Sigmoid colon (tissue), 7 donors: Measurements from ENCODE around the gene CC2D1A. TPM values are rescaled to one million over a fixed set of nuclear protein-coding genes. Genes with fewer than 3 reads are reported as not detected.
"Not testable (repeated sequence)": the region's sequence is repeated elsewhere in the genome, so short reads cannot be mapped to it uniquely, and the experiment has no call there.

Experiments used
- DNase-seq: peaks from one replicate; pipeline ENCODE4 v3.0.0-alpha.2; 2019
- H3K27ac ChIP-seq, 4 donors: fragments of 200-600 bp; sonication (generic); one replicate each; pipeline ENCODE4 v1.5.1; 2016 to 2019; ENCODE audit warnings: mild to moderate bottlenecking in 1 of 4
- H3K27me3 ChIP-seq, 3 donors: fragments of 200-600 bp; sonication (generic); one replicate each; pipeline ENCODE4 v1.5.1; 2019; ENCODE audit warnings: mild to moderate bottlenecking in 1 of 3
- H3K36me3 ChIP-seq, 4 donors: fragments of 200-600 bp; sonication (generic); one replicate each; pipeline ENCODE4 v1.5.1; 2016 to 2019
- H3K4me1 ChIP-seq, 4 donors: fragments of 200-600 bp; sonication (generic); one replicate each; pipeline ENCODE4 v1.5.1; 2017 to 2019
- H3K4me3 ChIP-seq, 4 donors: fragments of 200-600 bp; sonication (generic); one replicate each; pipeline ENCODE4 v1.5.1; 2017 to 2019; ENCODE audit warnings: mild to moderate bottlenecking in 2 of 4, moderate library complexity in 1 of 4
- H3K9me3 ChIP-seq, 4 donors: fragments of 200-600 bp in 3 of 4; sonication (generic) in 3 of 4; one replicate each; pipeline versions ENCODE4 v1.5.1 to v1.6.1; 2013 to 2019
- EP300 ChIP-seq, 4 donors: sonication (generic); formaldehyde crosslinking; IDR thresholded peaks; one replicate each; pipeline ENCODE4 v1.6.1; 2017; ENCODE audit warnings: antibody characterized with exemption in 4 of 4
- POLR2A ChIP-seq, 2 donors: fragments of 450-650 bp; IDR thresholded peaks; one replicate each; pipeline ENCODE4 v1.6.1; 2016; ENCODE audit warnings: antibody characterized with exemption in 2 of 2, mild to moderate bottlenecking in 2 of 2, moderate library complexity in 2 of 2
- POLR2AphosphoS5 ChIP-seq, 4 donors: sonication (generic); formaldehyde crosslinking; IDR thresholded peaks; one replicate each; pipeline ENCODE4 v1.6.1; 2017; ENCODE audit warnings: antibody characterized with exemption in 4 of 4
- WGBS, 2 donors: extraction: QIAGEN DNeasy Blood & Tissue Kit; methylation state at CpG; one replicate each; pipeline ENCODE4 v1.1.7; 2013; 5-methylcytosine and 5-hydroxymethylcytosine counted together
- intact Hi-C: fragments of 100-400 bp; cut with DNase I; formaldehyde crosslinking; loops from one replicate; pipeline ENCODE4 v1.15.1; 2023
- polyA plus RNA-seq, 3 donors: library from polyadenylated mRNA; stranded (reverse); fragments of 200-250 nt; gene quantifications; one replicate each; pipeline ENCODE4 v1.2.3, GENCODE V29; 2013
- total RNA-seq, 4 donors: library from RNA; depleted of rRNA; stranded (reverse); fragments of >200 nt; gene quantifications; one replicate each; pipeline ENCODE4 v1.1.0, GENCODE V29; 2016
- TF ChIP-seq, protein P1 (sequence below), 4 experiments: fragments of 450-650 bp in 3 of 4; fragments of 200-600 bp in 1 of 4; IDR thresholded peaks; one replicate each; pipeline ENCODE4 v1.5.1; 2016 to 2019; ENCODE audit warnings: antibody characterized with exemption in 4 of 4, mild to moderate bottlenecking in 3 of 4, moderate library complexity in 2 of 4
- donor health status: healthy with polysubstance abuse.
- donor health status: Bipolar disorder and iron deficiency.
- donor health status: healthy.

Gene CC2D1A
- total and polyA plus RNA-seq, 7 donors, result 15.0 to 88.2 (median 33.5) TPM

DNA sequence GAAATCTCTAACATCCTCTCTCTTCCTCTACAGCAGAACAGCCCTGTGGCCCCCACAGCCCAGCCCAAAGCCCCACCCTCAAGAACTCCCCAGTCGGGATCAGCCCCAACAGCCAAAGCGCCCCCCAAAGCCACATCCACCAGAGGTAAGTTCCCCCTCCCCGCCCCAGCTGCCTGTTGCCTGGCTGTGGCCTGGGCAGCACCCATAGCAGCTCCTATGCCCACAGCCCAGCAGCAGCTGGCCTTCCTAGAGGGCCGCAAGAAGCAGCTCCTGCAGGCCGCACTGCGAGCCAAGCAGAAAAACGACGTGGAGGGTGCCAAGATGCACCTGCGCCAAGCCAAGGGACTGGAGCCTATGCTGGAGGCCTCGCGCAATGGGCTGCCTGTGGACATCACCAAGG is 14.5 kb downstream of the CC2D1A start:
- no peak for DNase-seq
- Histone ChIP-seq H3K4me1 (no peaks in the 10 kb centered on the region), H3K27me3 (no peaks in the 10 kb centered on the region), H3K27ac (no peak overlapping the region), H3K9me3 (peaks cover 0 to 4% (median 1%) of the 10 kb centered on the region in 4 donors), H3K36me3 (peaks cover 17 to 98% (median 66%) of the 10 kb centered on the region in 4 donors), H3K4me3 (no peak overlapping the region)
- 98% methylated on average over 11 of the region's 11 CpGs for WGBS, 2 donors
- TF ChIP-seq, protein P1, sequence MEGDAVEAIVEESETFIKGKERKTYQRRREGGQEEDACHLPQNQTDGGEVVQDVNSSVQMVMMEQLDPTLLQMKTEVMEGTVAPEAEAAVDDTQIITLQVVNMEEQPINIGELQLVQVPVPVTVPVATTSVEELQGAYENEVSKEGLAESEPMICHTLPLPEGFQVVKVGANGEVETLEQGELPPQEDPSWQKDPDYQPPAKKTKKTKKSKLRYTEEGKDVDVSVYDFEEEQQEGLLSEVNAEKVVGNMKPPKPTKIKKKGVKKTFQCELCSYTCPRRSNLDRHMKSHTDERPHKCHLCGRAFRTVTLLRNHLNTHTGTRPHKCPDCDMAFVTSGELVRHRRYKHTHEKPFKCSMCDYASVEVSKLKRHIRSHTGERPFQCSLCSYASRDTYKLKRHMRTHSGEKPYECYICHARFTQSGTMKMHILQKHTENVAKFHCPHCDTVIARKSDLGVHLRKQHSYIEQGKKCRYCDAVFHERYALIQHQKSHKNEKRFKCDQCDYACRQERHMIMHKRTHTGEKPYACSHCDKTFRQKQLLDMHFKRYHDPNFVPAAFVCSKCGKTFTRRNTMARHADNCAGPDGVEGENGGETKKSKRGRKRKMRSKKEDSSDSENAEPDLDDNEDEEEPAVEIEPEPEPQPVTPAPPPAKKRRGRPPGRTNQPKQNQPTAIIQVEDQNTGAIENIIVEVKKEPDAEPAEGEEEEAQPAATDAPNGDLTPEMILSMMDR (IDR thresholded peaks at IDR 0.05), result no peak
- TF ChIP-seq EP300 (IDR thresholded peaks at IDR 0.05) (no peak), POLR2A (IDR thresholded peaks at IDR 0.05) (no peak), POLR2AphosphoS5 (IDR thresholded peaks at IDR 0.05) (no peak)
- intact Hi-C loops, result no loop called here

- intact Hi-C loops, result no loop called here
- no peak overlapping the region for H3K4me3 ChIP-seq
- no peaks in the 10 kb centered on the region for H3K27me3 ChIP-seq
- no peaks in the 10 kb centered on the region for H3K4me1 ChIP-seq
- no peak overlapping the region for H3K27ac ChIP-seq
- peaks cover 17 to 94% (median 61%) of the 10 kb centered on the region in 4 donors for H3K36me3 ChIP-seq
- 91 to 95% methylated on average over 2 of the region's 2 CpGs for WGBS, 2 donors
- DNase-seq, result no peak
- H3K9me3 ChIP-seq, result peaks cover 0 to 4% (median 1%) of the 10 kb centered on the region in 4 donors
- TF ChIP-seq, protein P1 (IDR thresholded peaks at IDR 0.05), result no peak
- TF ChIP-seq POLR2A (IDR thresholded peaks at IDR 0.05) (no peak), EP300 (IDR thresholded peaks at IDR 0.05) (no peak), POLR2AphosphoS5 (IDR thresholded peaks at IDR 0.05) (no peak)
Measured at GRCh38 chr19:13920940-13921747, 15.1 kb downstream of the CC2D1A start.

GRCh38 chr19:13922118-13922517 is 16.1 kb downstream of the CC2D1A start:
- H3K4me1 ChIP-seq, H3K4me3 ChIP-seq, H3K27me3 ChIP-seq, H3K27ac ChIP-seq, intact Hi-C loops, DNase-seq, H3K9me3 ChIP-seq: not testable (repeated sequence)
- peaks cover 24 to 94% (median 68%) of the 10 kb centered on the region in 4 donors for H3K36me3 ChIP-seq
- 95 to 96% methylated on average over 6 of the region's 6 CpGs for WGBS, 2 donors

DNA sequence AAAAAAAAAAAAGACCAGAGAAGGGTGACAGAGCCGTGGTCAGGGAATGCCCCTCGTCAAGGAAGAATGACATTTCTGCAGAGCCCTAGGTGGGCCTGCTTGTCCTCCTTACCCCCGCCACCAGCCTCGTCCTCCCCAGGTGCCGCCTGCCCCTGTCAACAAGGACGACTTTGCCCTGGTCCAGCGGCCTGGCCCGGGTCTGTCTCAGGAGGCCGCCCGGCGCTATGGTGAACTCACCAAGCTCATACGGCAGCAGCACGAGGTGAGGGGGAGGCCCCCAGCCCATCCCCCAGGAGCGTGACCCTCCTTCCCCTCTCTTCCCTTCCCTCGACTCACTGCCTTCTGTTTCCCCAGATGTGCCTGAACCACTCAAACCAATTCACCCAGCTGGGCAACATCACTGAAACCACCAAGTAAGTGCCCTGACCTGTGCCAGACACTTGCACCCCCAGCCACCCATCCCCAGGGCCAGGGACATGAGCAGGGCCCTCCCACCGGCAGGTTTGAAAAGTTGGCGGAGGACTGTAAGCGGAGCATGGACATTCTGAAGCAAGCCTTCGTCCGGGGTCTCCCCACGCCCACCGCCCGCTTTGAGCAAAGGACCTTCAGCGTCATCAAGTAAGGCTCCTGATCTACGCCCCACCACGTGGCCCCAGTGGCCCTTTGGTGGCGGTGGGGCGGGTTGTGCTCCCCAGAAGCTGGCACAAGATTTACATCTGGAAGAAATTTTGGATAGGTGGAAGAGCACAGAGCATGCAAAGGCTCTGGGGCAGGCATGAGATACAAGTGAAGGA is 17.4 kb downstream of the CC2D1A start:
- H3K36me3 ChIP-seq, result peaks cover 26 to 93% (median 66%) of the 10 kb centered on the region in 4 donors
- no peak overlapping the region for H3K27ac ChIP-seq
- H3K4me3 ChIP-seq, result no peak overlapping the region
- H3K27me3 ChIP-seq, result no peaks in the 10 kb centered on the region
- intact Hi-C loops, result no loop called here
- no peak for DNase-seq
- peaks cover 0 to 4% (median 1%) of the 10 kb centered on the region in 4 donors for H3K9me3 ChIP-seq
- WGBS, 2 donors, result 95 to 96% methylated on average over 28 of the region's 28 CpGs
- TF ChIP-seq, protein P1 (IDR thresholded peaks at IDR 0.05), result no peak
- TF ChIP-seq POLR2AphosphoS5 (IDR thresholded peaks at IDR 0.05) (no peak), POLR2A (IDR thresholded peaks at IDR 0.05) (no peak), EP300 (IDR thresholded peaks at IDR 0.05) (no peak)
- no peaks in the 10 kb centered on the region for H3K4me1 ChIP-seq

GRCh38 chr19:13926010-13926409 is 20.0 kb downstream of the CC2D1A start:
- no peak overlapping the region for H3K27ac ChIP-seq
- no peaks in the 10 kb centered on the region for H3K9me3 ChIP-seq
- WGBS, 2 donors, result 74 to 92% methylated on average over 4 of the region's 4 CpGs
- H3K4me1 ChIP-seq, result no peaks in the 10 kb centered on the region
- TF ChIP-seq EP300 (IDR thresholded peaks at IDR 0.05) (no peak), POLR2AphosphoS5 (IDR thresholded peaks at IDR 0.05) (no peak), POLR2A (IDR thresholded peaks at IDR 0.05) (no peak)
- TF ChIP-seq, protein P1 (IDR thresholded peaks at IDR 0.05), result no peak
- no peak for DNase-seq
- H3K4me3 ChIP-seq, result no peak overlapping the region
- H3K36me3 ChIP-seq, result peaks cover 14 to 77% (median 43%) of the 10 kb centered on the region in 4 donors
- H3K27me3 ChIP-seq, result no peaks in the 10 kb centered on the region
- intact Hi-C loops, result no loop called here
